Esophagus muscularis mucosa (tissue), 4 donors: ENCODE measurements around the gene RAB18. TPM values are rescaled to one million over a fixed set of nuclear protein-coding genes. Genes with fewer than 3 reads are reported as not detected.
"Not testable (repeated sequence)": the region's sequence is repeated elsewhere in the genome, so short reads cannot be mapped to it uniquely, and the experiment has no call there.

Experiments used
- DNase-seq: peaks from one replicate; pipeline ENCODE4 v3.0.0-alpha.2; 2017; ENCODE audit errors: extremely low spot score
- H3K27ac ChIP-seq, 4 donors: fragments of 200-600 bp; sonication (generic); replicated peaks in 1 of 4; 1 replicate in 3 of 4; 2 replicates in 1 of 4; pipeline ENCODE4 v1.5.1; 2016 to 2019; ENCODE audit warnings: mild to moderate bottlenecking in 1 of 4
- H3K27me3 ChIP-seq, 4 donors: fragments of 200-600 bp; sonication (generic); one replicate each; pipeline versions ENCODE4 v1.5.1 to v1.6.0; 2016 to 2019
- H3K36me3 ChIP-seq, 4 donors: fragments of 200-600 bp; sonication (generic); one replicate each; pipeline ENCODE4 v1.5.1; 2016 to 2019
- H3K4me1 ChIP-seq, 4 donors: fragments of 200-600 bp; sonication (generic); one replicate each; pipeline ENCODE4 v1.5.1; 2016 to 2019
- H3K4me3 ChIP-seq, 4 donors: fragments of 200-600 bp; sonication (generic); 1 replicate in 2 of 4; 2 replicates in 2 of 4; pipeline ENCODE4 v1.5.1; 2016 to 2019; ENCODE audit warnings: mild to moderate bottlenecking in 4 of 4, moderate library complexity in 1 of 4
- H3K9me3 ChIP-seq, 4 donors: fragments of 200-600 bp; sonication (generic); 1 replicate in 3 of 4; 2 replicates in 1 of 4; pipeline ENCODE4 v1.5.1; 2016 to 2019
- EP300 ChIP-seq: sonication (generic); formaldehyde crosslinking; IDR thresholded peaks from one replicate; pipeline ENCODE4 v1.6.1; 2017; ENCODE audit warnings: antibody characterized with exemption
- POLR2A ChIP-seq: fragments of 450-650 bp; IDR thresholded peaks from one replicate; pipeline ENCODE4 v1.6.1; 2017; ENCODE audit warnings: antibody characterized with exemption, moderate library complexity, mild to moderate bottlenecking, low read depth
- POLR2AphosphoS5 ChIP-seq, 2 donors: sonication (generic); formaldehyde crosslinking; IDR thresholded peaks; one replicate each; pipeline ENCODE4 v1.6.1; 2017; ENCODE audit warnings: antibody characterized with exemption in 2 of 2
- WGBS: methylation state at CpG from one replicate; pipeline ENCODE4 v1.1.5; 2018; 5-methylcytosine and 5-hydroxymethylcytosine counted together
- intact Hi-C: fragments of 100-400 bp; cut with DNase I; formaldehyde crosslinking; loops from one replicate; pipeline ENCODE4 v1.15.1; 2023
- total RNA-seq, 4 donors: library from RNA; depleted of rRNA; stranded (reverse); fragments of >200 nt; gene quantifications; one replicate each; pipeline versions ENCODE4 v1.1.0 to v1.2.1, GENCODE V29; 2016
- TF ChIP-seq, protein P1 (sequence below), 3 experiments: fragments of 200-600 bp in 2 of 3; fragments of 450-650 bp in 1 of 3; sonication (generic) in 2 of 3; IDR thresholded peaks; one replicate each; pipeline ENCODE4 v1.5.1; 2017 to 2019; ENCODE audit warnings: antibody characterized with exemption in 3 of 3, mild to moderate bottlenecking in 2 of 3, moderate library complexity in 1 of 3

The RAB18 gene
- total RNA-seq, 4 donors from 2014 or later, result 37.1 to 51.7 (median 42.6) TPM

DNA sequence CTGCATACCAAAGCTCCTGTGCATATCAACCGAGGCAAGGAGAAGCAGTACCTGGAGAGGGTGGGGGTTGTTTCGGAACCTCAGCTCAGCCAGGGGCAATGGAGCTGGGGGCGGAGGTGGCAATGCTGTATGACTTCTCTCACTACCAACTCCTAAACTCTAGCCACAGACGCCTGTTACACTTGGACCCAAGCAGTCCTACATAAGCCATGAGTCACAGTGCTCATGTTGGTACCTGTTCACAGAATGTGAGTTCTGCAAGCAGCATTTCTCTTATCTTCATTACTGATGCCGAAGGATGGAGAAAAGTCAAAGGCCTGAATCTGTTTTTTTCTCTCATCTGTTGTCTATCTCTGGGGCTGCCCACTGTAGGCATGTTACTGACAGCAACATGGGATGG lies 3.2 kb upstream of the RAB18 start:
- H3K27ac ChIP-seq, result no peak overlapping the region
- no peak overlapping the region for H3K4me3 ChIP-seq
- intact Hi-C loops, result no loop called here
- no peaks in the 10 kb centered on the region for H3K27me3 ChIP-seq
- 74% methylated on average over 5 of the region's 5 CpGs for WGBS
- DNase-seq, result no peak
- no peak for TF ChIP-seq POLR2A
- TF ChIP-seq EP300, result no peak
- TF ChIP-seq, protein P1, sequence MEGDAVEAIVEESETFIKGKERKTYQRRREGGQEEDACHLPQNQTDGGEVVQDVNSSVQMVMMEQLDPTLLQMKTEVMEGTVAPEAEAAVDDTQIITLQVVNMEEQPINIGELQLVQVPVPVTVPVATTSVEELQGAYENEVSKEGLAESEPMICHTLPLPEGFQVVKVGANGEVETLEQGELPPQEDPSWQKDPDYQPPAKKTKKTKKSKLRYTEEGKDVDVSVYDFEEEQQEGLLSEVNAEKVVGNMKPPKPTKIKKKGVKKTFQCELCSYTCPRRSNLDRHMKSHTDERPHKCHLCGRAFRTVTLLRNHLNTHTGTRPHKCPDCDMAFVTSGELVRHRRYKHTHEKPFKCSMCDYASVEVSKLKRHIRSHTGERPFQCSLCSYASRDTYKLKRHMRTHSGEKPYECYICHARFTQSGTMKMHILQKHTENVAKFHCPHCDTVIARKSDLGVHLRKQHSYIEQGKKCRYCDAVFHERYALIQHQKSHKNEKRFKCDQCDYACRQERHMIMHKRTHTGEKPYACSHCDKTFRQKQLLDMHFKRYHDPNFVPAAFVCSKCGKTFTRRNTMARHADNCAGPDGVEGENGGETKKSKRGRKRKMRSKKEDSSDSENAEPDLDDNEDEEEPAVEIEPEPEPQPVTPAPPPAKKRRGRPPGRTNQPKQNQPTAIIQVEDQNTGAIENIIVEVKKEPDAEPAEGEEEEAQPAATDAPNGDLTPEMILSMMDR (IDR thresholded peaks at IDR 0.05), result no peak
- no peak for TF ChIP-seq POLR2AphosphoS5 (IDR thresholded peaks at IDR 0.05)
- no peaks in the 10 kb centered on the region for H3K9me3 ChIP-seq
- H3K36me3 ChIP-seq, result no peaks in the 10 kb centered on the region
- H3K4me1 ChIP-seq, result peaks cover 8 to 18% (median 14%) of the 10 kb centered on the region in 4 donors

DNA sequence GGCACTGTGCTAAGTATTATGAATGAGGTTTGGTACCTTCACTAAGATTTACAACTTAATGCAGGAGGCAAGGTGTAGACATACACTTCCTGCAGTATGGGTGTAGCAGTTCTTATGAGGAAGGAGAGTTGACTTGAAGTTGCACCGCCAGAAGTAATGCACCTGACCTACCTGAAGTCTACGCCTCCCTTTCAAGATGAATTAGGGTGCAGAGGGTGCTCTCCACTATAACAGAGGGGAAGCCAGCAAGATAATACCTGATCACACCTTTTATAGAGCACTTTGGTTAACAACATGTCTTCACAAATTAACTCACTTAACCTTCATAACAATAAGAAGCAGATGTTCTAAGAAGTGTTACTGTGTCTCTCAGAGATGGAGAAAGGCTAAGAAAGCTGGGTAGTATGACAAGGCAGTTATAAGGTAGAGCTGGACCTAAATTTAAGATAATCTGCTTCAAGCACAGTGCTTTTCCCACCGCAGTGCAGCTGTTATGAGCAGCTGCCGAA lies 552 bp upstream of the RAB18 start:
- TF ChIP-seq EP300 (no peak), POLR2A (no peak), POLR2AphosphoS5 (IDR thresholded peaks at IDR 0.05) (no peak)
- TF ChIP-seq, protein P1 (IDR thresholded peaks at IDR 0.05), result no peak
- 32% methylated on average over 4 of the region's 4 CpGs for WGBS
- intact Hi-C loops, result no loop called here

DNA sequence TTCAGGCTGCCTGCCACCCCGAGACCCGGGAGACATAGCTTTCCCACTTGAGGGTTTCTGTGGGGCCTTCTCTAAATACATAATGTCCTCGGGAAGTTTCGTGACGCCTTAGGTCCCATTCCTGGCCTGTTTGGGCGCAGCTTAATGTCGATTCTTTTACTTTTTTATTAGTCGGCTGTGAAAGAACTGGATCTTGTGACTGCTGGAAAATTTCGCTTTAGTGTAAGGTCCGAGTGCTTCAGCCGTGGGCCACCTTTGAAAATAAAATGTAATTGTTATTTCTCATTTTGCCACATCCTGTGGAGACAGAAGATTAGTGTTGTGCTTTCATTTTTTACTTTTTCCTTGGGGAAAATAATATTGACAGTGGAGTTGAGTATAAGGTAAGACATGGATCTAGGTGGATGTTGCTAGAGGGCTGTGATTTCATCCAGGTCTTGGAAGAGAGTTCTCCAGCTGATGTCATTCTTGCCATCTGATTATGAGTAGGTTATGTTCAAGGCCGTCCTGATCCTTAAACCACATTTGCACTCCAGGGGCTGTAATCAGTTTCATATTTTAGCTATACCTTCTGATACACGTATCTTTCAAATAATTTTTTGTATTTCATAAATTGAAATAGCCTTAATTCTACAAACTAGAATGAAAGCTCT lies 830 bp downstream of the RAB18 start:
- 2% methylated on average over 11 of the region's 13 CpGs for WGBS
- no peaks in the 10 kb centered on the region for H3K27me3 ChIP-seq
- peak overlapping the region; percentile 76 to 95 (median 87) for H3K4me3 ChIP-seq
- no peaks in the 10 kb centered on the region for H3K9me3 ChIP-seq
- H3K4me1 ChIP-seq, result peaks cover 25 to 54% (median 51%) of the 10 kb centered on the region in 4 donors
- DNase-seq, result no peak
- intact Hi-C loops, result no loop called here
- no peak for TF ChIP-seq EP300
- no peak for TF ChIP-seq POLR2AphosphoS5 (IDR thresholded peaks at IDR 0.05)
- TF ChIP-seq, protein P1 (IDR thresholded peaks at IDR 0.05), result no peak
- TF ChIP-seq POLR2A, result no peak
- H3K27ac ChIP-seq, result peak overlapping the region; percentile 92 to 94 (median 94)
- H3K36me3 ChIP-seq, result no peaks in the 10 kb centered on the region

More for the DNA sequence above, 552 bp upstream of the RAB18 start:
- peak overlapping the region; percentile 76 to 95 (median 87) for H3K4me3 ChIP-seq
- DNase-seq, result no peak
- no peaks in the 10 kb centered on the region for H3K27me3 ChIP-seq
- no peaks in the 10 kb centered on the region for H3K36me3 ChIP-seq
- H3K9me3 ChIP-seq, result no peaks in the 10 kb centered on the region
- peak overlapping the region; percentile 92 to 94 (median 94) for H3K27ac ChIP-seq
- peaks cover 15 to 41% (median 39%) of the 10 kb centered on the region in 4 donors for H3K4me1 ChIP-seq

DNA sequence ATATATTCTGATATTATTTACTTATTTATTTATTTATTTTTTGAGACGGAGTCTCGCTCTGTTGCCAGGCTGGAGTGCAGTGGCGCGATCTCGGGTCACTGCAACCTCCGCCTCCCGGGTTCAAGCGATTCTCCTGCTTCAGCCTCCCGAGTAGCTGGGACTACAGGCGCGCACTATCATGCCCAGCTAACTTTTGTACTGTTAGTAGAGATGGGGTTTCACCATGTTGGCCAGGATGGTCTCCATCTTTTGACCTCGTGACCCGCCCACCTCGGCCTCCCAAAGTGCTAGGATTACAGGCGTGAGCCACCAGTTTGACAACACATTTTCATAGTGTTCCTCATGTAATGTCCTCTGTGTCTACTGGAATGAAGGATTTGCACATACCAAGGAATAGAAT lies 1.4 kb downstream of the RAB18 start:
- WGBS, result 92% methylated on average over 15 of the region's 15 CpGs
- intact Hi-C loops, DNase-seq, H3K36me3 ChIP-seq, H3K27me3 ChIP-seq, H3K9me3 ChIP-seq: not testable (repeated sequence)
- Histone ChIP-seq H3K27ac (peak overlapping the region in 3 of 4 donors; percentile 94), H3K4me3 (peak overlapping the region; percentile 76 to 95 (median 87)), H3K4me1 (peaks cover 25 to 57% (median 55%) of the 10 kb centered on the region in 4 donors)

DNA sequence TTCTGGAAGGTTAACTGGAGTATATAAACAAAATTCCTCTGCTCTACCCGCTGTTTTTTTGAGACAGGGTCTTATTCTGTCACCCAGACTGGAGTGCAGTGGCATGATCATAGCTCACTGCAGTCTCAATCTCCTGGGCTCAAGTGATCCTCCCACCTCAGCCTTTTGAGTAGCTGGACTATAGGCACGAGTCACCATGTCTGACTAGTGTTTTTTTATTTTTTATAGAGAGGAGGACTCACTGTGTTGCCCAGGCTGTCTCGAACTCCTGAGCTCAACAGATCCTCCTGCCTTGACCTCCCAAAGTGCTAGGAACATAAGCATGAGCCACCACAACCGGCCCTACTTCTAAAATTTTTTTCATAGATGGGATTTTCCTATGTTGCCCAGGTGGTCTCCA lies 2.2 kb downstream of the RAB18 start:
- Histone ChIP-seq H3K27me3 (no peaks in the 10 kb centered on the region), H3K27ac (peak overlapping the region in 1 of 4 donors; percentile 5), H3K4me1 (peaks cover 25 to 57% (median 56%) of the 10 kb centered on the region in 4 donors), H3K4me3 (peak overlapping the region in 1 of 4 donors; percentile 83), H3K36me3 (peaks cover 0 to 8% (median 3%) of the 10 kb centered on the region in 4 donors), H3K9me3 (no peaks in the 10 kb centered on the region)
- intact Hi-C loops, result no loop called here
- DNase-seq, result no peak
- WGBS, result 69% methylated on average over 4 of the region's 4 CpGs
- TF ChIP-seq POLR2AphosphoS5 (IDR thresholded peaks at IDR 0.05) (no peak), POLR2A (no peak), EP300 (no peak)
- TF ChIP-seq, protein P1 (IDR thresholded peaks at IDR 0.05), result no peak
